HepG2 (cell line): Measurements from ENCODE around the gene EED. TPM values are rescaled to one million over a fixed set of nuclear protein-coding genes. Genes with fewer than 3 reads are reported as not detected.

Source experiments
- CHD2 ChIP-seq: IDR thresholded peaks from 2 replicates; pipeline ENCODE4 v1.6.1; 2011; ENCODE audit warnings: low read depth, low read length, improper control_type of control experiment
- E2F1 ChIP-seq: sonication (generic); formaldehyde crosslinking; IDR thresholded peaks from 2 replicates; pipeline ENCODE4 v1.5.0; 2020; ENCODE audit warnings: missing genetic modification reagents
- GPBP1L1 ChIP-seq: sonication (generic); formaldehyde crosslinking; IDR thresholded peaks from 2 replicates; pipeline ENCODE4 v1.5.0; 2020; ENCODE audit warnings: mild to moderate bottlenecking, missing genetic modification reagents
- HNRNPK ChIP-seq: fragments of 200-400 bp; formaldehyde crosslinking; IDR thresholded peaks from 2 replicates; pipeline ENCODE4 v1.6.1; 2018; ENCODE audit warnings: low read length, low read depth, moderate library complexity, mild to moderate bottlenecking; ENCODE audit not compliant: poor library complexity, severe bottlenecking
- JUND ChIP-seq: sonication (generic); formaldehyde crosslinking; IDR thresholded peaks from 2 replicates; pipeline ENCODE4 v1.8.0; 2022; ENCODE audit warnings: mild to moderate bottlenecking, missing genetic modification reagents
- MYNN ChIP-seq: sonication (generic); formaldehyde crosslinking; IDR thresholded peaks from 2 replicates; pipeline ENCODE4 v1.4.0; 2020; ENCODE audit warnings: mild to moderate bottlenecking, low read depth, missing genetic modification reagents
- NCOA1 ChIP-seq: sonication (generic); formaldehyde crosslinking; IDR thresholded peaks from 2 replicates; pipeline ENCODE4 v1.9.0; 2021; ENCODE audit warnings: missing genetic modification reagents
- NR2C2 ChIP-seq: sonication (generic); formaldehyde crosslinking; IDR thresholded peaks from 2 replicates; pipeline ENCODE4 v1.4.0; 2020; ENCODE audit warnings: missing genetic modification reagents, mild to moderate bottlenecking, moderate library complexity, borderline replicate concordance
- POGK ChIP-seq: sonication (generic); formaldehyde crosslinking; conservative IDR thresholded peaks from 2 replicates; pipeline ENCODE4 v1.8.0; 2022; ENCODE audit warnings: mild to moderate bottlenecking, moderate library complexity, missing genetic modification reagents
- SIN3A ChIP-seq: IDR thresholded peaks from 2 replicates; pipeline ENCODE4 v1.6.1; 2011; ENCODE audit warnings: low read depth, mild to moderate bottlenecking, control low read depth, low read length, borderline replicate concordance
- SOX13 ChIP-seq, 3 experiments: fragments of 450-650 bp in 1 of 3; sonication (generic) in 1 of 3; formaldehyde crosslinking in 1 of 3; IDR thresholded peaks in 2 of 3; conservative IDR thresholded peaks in 1 of 3; 2 replicates each; pipeline versions ENCODE4 v1.5.0 to v1.6.1; 2016 to 2020; ENCODE audit warnings: antibody characterized with exemption in 1 of 3, mild to moderate bottlenecking in 1 of 3, missing compliant biosample characterization in 1 of 3, missing genetic modification reagents in 1 of 3, moderate library complexity in 1 of 3
- TARDBP ChIP-seq: sonication (generic); formaldehyde crosslinking; IDR thresholded peaks from 2 replicates; pipeline ENCODE4 v1.8.0; 2022; ENCODE audit warnings: mild to moderate bottlenecking, missing genetic modification reagents
- YY1 ChIP-seq: IDR thresholded peaks from 2 replicates; pipeline ENCODE4 v1.6.1; 2011; ENCODE audit warnings: low read length, low read depth, moderate library complexity, mild to moderate bottlenecking; ENCODE audit not compliant: insufficient read depth, insufficient replicate concordance
- ZFP91 ChIP-seq: sonication (generic); formaldehyde crosslinking; IDR thresholded peaks from 2 replicates; pipeline ENCODE4 v1.9.0; 2022; ENCODE audit warnings: missing genetic modification reagents, mild to moderate bottlenecking, borderline replicate concordance
- ZNF12 ChIP-seq: sonication (generic); formaldehyde crosslinking; IDR thresholded peaks from 2 replicates; pipeline ENCODE4 v1.5.0; 2020; ENCODE audit warnings: missing genetic modification reagents
- ZNF225 ChIP-seq: sonication (generic); formaldehyde crosslinking; IDR thresholded peaks from 2 replicates; pipeline ENCODE4 v1.4.0; 2020; ENCODE audit warnings: mild to moderate bottlenecking, missing genetic modification reagents
- ZNF296 ChIP-seq: sonication (generic); formaldehyde crosslinking; conservative IDR thresholded peaks from 2 replicates; pipeline ENCODE4 v1.5.0; 2020; ENCODE audit warnings: mild to moderate bottlenecking, missing genetic modification reagents
- ZNF510 ChIP-seq: sonication (generic); formaldehyde crosslinking; IDR thresholded peaks from 2 replicates; pipeline ENCODE4 v1.4.0; 2020; ENCODE audit warnings: low read depth, mild to moderate bottlenecking, missing genetic modification reagents
- ZNF547 ChIP-seq: sonication (generic); formaldehyde crosslinking; IDR thresholded peaks from 2 replicates; pipeline ENCODE4 v1.5.1; 2020; ENCODE audit warnings: mild to moderate bottlenecking, missing genetic modification reagents
- ZNF567 ChIP-seq: sonication (generic); formaldehyde crosslinking; IDR thresholded peaks from 2 replicates; pipeline ENCODE4 v1.8.1; 2023; ENCODE audit warnings: mild to moderate bottlenecking, missing genetic modification reagents, borderline replicate concordance
- ZNF883 ChIP-seq: sonication (generic); formaldehyde crosslinking; IDR thresholded peaks from 2 replicates; pipeline ENCODE4 v1.5.1; 2020; ENCODE audit warnings: mild to moderate bottlenecking, missing genetic modification reagents; ENCODE audit errors: not compliant biosample characterization
- polyA plus RNA-seq, 8 experiments: library from polyadenylated mRNA; depleted of rRNA in 3 of 8; stranded (reverse) in 7 of 8; unstranded in 1 of 8; fragments of >200 nt; fragmentation: Illumina TruSeq in 4 of 8; extraction: Trizol in 4 of 8; gene quantifications; 2 replicates each; pipeline versions ENCODE4 v1.2.1 to v1.2.3, GENCODE V29; 2011 to 2016; ENCODE audit warnings: low read depth in 4 of 8, missing spikeins in 1 of 8, mixed read lengths in 1 of 8; ENCODE audit not compliant: insufficient read depth in 1 of 8
- total RNA-seq, 5 experiments: library from RNA; depleted of rRNA; stranded (reverse); fragments of >200 nt; fragmentation: Illumina TruSeq; extraction: Trizol; gene quantifications; 2 replicates each; pipeline ENCODE4 v1.2.3, GENCODE V29; 2016; ENCODE audit warnings: low read depth in 1 of 5

EED gene
- total and polyA plus RNA-seq, 2 of the 13 experiments (the other 11 are each of a cell fraction or from before 2014, with no cell fraction given) = 11.0 to 28.4 TPM

- peak; percentile 88 for TF ChIP-seq POGK
- peak; percentile 66; the same call in 1 of the 2 replicates for TF ChIP-seq MYNN (CRISPR knock-in tag)
- TF ChIP-seq YY1 = peak; percentile 68
- peak; percentile 26 for TF ChIP-seq CHD2
- TF ChIP-seq SOX13 (IDR thresholded peaks at IDR 0.05) = no peak
- 0 out of 4 replicates have a peak, but pooled peaks of 1 of the 2 experiments have one; percentile 7 for TF ChIP-seq SOX13 (CRISPR knock-in tag; conservative IDR thresholded peaks at IDR 0.05 in 1 of 2, IDR thresholded peaks at IDR 0.05 in 1 of 2)
- TF ChIP-seq E2F1 = peak; percentile 33; the same call in 1 of the 2 replicates
- TF ChIP-seq SIN3A = peak; percentile 48; the same call in 1 of the 2 replicates
- TF ChIP-seq ZNF883 (CRISPR knock-in tag) = peak; percentile 87
- no peak for TF ChIP-seq ZNF296 (CRISPR knock-in tag)
- no peak for TF ChIP-seq GPBP1L1 (CRISPR knock-in tag)
- peak; percentile 59; the same call in 1 of the 2 replicates for TF ChIP-seq ZNF510 (CRISPR knock-in tag)
- TF ChIP-seq TARDBP (CRISPR knock-in tag) = peak; percentile 31; the same call in 1 of the 2 replicates
- TF ChIP-seq NR2C2 (CRISPR knock-in tag) = peak; percentile 84; the same call in 1 of the 2 replicates
- TF ChIP-seq ZNF567 (CRISPR knock-in tag) = peak; percentile 56; the same call in 1 of the 2 replicates
- peak; percentile 94 for TF ChIP-seq HNRNPK
- TF ChIP-seq ZNF225 (CRISPR knock-in tag) = 0 out of 2 replicates have a peak, but pooled peaks have one; percentile 37
- TF ChIP-seq ZNF12 (CRISPR knock-in tag) = peak; percentile 36; the same call in 1 of the 2 replicates
- peak; percentile 90 for TF ChIP-seq ZFP91
- TF ChIP-seq ZNF547 = no peak
- TF ChIP-seq NCOA1 (CRISPR knock-in tag) = 0 out of 2 replicates have a peak, but pooled peaks have one; percentile 37
- TF ChIP-seq JUND (CRISPR knock-in tag) = no peak
Observed at GRCh38 chr11:86244522-86245368, at the start of gene EED (continued).
